ENCODE results near the gene MTNR1B.

MTNR1B gene

DNA sequence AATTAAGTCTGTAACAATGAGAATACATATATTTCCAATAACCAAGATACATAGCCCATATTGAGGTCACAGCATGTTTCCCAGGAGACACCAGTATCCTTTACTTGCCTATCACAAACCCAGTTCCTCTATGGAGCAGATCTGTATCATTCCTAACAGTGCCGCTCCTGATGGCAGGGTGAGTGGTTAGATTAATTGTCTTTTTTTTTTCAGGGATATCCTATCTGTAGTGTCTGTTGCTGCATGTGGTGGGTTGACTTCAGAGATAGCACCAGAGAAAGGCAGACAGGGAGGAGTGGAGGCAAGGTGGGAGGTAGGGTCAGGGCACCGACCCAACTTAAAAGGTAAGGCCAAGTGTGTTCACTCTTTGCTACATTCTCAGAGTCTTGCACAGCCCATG, 2.8 kb downstream of the MTNR1B start:
- TF ChIP-seq FOXP2 (optimal IDR thresholded peaks at IDR 0.05; ENCODE audit: borderline replicate concordance, extremely low read depth, extremely low read length, insufficient read depth) (no peak), POLR2AphosphoS5 (IDR thresholded peaks at IDR 0.05; ENCODE audit: low read depth, low read length) (no peak), TAF1 (IDR thresholded peaks at IDR 0.05; ENCODE audit: borderline replicate concordance, insufficient read depth, low read length) (no peak), SIN3A (IDR thresholded peaks at IDR 0.05; ENCODE audit: borderline replicate concordance, insufficient read depth, low read length) (no peak)
- TF ChIP-seq, protein P1, sequence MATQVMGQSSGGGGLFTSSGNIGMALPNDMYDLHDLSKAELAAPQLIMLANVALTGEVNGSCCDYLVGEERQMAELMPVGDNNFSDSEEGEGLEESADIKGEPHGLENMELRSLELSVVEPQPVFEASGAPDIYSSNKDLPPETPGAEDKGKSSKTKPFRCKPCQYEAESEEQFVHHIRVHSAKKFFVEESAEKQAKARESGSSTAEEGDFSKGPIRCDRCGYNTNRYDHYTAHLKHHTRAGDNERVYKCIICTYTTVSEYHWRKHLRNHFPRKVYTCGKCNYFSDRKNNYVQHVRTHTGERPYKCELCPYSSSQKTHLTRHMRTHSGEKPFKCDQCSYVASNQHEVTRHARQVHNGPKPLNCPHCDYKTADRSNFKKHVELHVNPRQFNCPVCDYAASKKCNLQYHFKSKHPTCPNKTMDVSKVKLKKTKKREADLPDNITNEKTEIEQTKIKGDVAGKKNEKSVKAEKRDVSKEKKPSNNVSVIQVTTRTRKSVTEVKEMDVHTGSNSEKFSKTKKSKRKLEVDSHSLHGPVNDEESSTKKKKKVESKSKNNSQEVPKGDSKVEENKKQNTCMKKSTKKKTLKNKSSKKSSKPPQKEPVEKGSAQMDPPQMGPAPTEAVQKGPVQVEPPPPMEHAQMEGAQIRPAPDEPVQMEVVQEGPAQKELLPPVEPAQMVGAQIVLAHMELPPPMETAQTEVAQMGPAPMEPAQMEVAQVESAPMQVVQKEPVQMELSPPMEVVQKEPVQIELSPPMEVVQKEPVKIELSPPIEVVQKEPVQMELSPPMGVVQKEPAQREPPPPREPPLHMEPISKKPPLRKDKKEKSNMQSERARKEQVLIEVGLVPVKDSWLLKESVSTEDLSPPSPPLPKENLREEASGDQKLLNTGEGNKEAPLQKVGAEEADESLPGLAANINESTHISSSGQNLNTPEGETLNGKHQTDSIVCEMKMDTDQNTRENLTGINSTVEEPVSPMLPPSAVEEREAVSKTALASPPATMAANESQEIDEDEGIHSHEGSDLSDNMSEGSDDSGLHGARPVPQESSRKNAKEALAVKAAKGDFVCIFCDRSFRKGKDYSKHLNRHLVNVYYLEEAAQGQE (IDR thresholded peaks at IDR 0.05; ENCODE audit: insufficient read depth in 1 of 2, low read depth in 2 of 2, low read length in 2 of 2), result no peak

DNA sequence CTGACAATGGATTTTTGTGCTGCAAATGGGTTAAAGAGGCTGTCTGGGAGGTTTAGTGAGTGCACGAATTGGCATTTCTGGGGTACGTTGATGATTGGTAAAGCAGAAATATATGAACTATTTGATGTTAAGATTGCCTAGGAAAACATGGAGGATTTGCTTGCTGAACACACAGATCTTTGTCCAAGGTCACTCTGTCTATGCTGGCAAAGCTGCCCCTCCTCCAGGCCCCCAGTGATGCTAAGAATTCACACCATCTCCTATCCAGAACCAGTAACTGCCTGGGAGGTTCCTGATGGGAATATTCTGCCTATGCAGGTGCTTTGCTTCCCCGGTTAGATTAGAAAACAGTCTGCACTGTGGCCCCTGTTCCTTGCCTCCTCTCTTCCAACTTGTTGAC, 5.8 kb downstream of the MTNR1B start:
- TF ChIP-seq, protein P1 (IDR thresholded peaks at IDR 0.05; ENCODE audit: insufficient read depth in 1 of 2, low read depth in 2 of 2, low read length in 2 of 2), result no peak
- TF ChIP-seq POLR2AphosphoS5 (IDR thresholded peaks at IDR 0.05; ENCODE audit: low read depth, low read length) (no peak), TAF1 (IDR thresholded peaks at IDR 0.05; ENCODE audit: borderline replicate concordance, insufficient read depth, low read length) (no peak), SIN3A (IDR thresholded peaks at IDR 0.05; ENCODE audit: borderline replicate concordance, insufficient read depth, low read length) (no peak), FOXP2 (optimal IDR thresholded peaks at IDR 0.05; ENCODE audit: borderline replicate concordance, extremely low read depth, extremely low read length, insufficient read depth) (no peak)

DNA sequence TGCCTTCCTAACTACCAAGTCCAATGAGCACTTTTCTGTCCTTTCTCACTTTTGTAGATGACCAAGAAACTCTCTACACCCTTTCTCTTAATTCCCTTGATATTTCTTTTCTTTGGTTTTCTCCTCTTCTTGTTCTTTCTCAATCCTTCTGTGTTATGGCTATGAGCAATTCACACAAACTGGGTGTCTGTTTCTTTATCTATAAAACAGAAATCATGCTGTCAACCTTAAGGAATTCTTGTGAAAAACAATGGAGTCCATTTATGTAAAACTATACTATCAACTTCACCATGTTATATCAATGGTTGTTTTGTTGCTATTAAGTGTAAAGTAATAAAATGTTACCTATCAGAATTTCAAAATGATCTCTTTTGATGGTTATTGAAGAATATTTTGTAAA, 7.2 kb downstream of the MTNR1B start:
- no peak for TF ChIP-seq TAF1 (IDR thresholded peaks at IDR 0.05; ENCODE audit: borderline replicate concordance, insufficient read depth, low read length)
- no peak for TF ChIP-seq FOXP2 (optimal IDR thresholded peaks at IDR 0.05; ENCODE audit: borderline replicate concordance, extremely low read depth, extremely low read length, insufficient read depth)
- TF ChIP-seq, protein P1 (IDR thresholded peaks at IDR 0.05; ENCODE audit: insufficient read depth in 1 of 2, low read depth in 2 of 2, low read length in 2 of 2), result no peak
- no peak for TF ChIP-seq SIN3A (IDR thresholded peaks at IDR 0.05; ENCODE audit: borderline replicate concordance, insufficient read depth, low read length)
- no peak for TF ChIP-seq POLR2AphosphoS5 (IDR thresholded peaks at IDR 0.05; ENCODE audit: low read depth, low read length)

DNA sequence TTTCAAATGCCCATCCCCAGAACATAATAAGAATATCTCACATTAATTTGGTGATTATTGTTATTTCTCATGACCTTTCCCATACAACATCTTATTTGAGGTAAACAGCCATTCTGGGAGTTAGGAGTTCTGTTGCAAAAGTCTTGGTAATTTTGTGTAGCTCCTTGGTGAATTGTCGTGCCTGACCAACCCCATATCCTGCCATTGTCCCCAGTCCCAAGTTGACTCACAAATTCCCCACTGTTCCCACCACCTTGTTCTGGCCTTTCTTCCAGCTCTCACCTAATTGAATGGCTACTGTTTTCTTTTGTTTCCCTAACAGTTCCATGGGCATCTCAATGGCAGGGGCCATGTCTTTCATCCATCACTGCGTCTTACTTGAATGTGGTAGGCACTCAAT, 8.0 kb downstream of the MTNR1B start:
- no peak for TF ChIP-seq FOXP2 (optimal IDR thresholded peaks at IDR 0.05; ENCODE audit: borderline replicate concordance, extremely low read depth, extremely low read length, insufficient read depth)
- no peak for TF ChIP-seq TAF1 (IDR thresholded peaks at IDR 0.05; ENCODE audit: borderline replicate concordance, insufficient read depth, low read length)
- no peak for TF ChIP-seq POLR2AphosphoS5 (IDR thresholded peaks at IDR 0.05; ENCODE audit: low read depth, low read length)
- TF ChIP-seq, protein P1 (IDR thresholded peaks at IDR 0.05; ENCODE audit: insufficient read depth in 1 of 2, low read depth in 2 of 2, low read length in 2 of 2), result no peak
- no peak for TF ChIP-seq SIN3A (IDR thresholded peaks at IDR 0.05; ENCODE audit: borderline replicate concordance, insufficient read depth, low read length)

Data from PFSK-1 (cell line).